Small intestine (tissue), 7 donors: Measurements from ENCODE around the gene FDX1. TPM values are rescaled to one million over a fixed set of nuclear protein-coding genes. Genes with fewer than 3 reads are reported as not detected.

Experiments used
- DNase-seq, 2 donors: peaks; one replicate each; pipeline versions ENCODE4 v3.0.0 to v3.0.0-alpha.2; 2013
- FAIRE-seq: peaks from 2 replicates; lab custom pipeline; 2012; peaks lifted over from hg19 to GRCh38; lab: Jason Lieb, UNC
- H3K27ac ChIP-seq, 3 donors: one replicate each; pipeline ENCODE4 v1.5.1; 2013; ENCODE audit warnings: low read length in 2 of 3, mild to moderate bottlenecking in 2 of 3, control low read depth in 1 of 3, inconsistent platforms in 1 of 3, low read depth in 1 of 3, moderate library complexity in 1 of 3
- H3K27me3 ChIP-seq, 3 donors: one replicate each; pipeline ENCODE4 v1.6.1; 2013; ENCODE audit warnings: low read length in 3 of 3, inconsistent platforms in 1 of 3; ENCODE audit not compliant: control insufficient read depth in 3 of 3, insufficient read depth in 3 of 3
- H3K36me3 ChIP-seq, 3 donors: one replicate each; pipeline ENCODE4 v1.6.1; 2013; ENCODE audit warnings: low read length in 3 of 3, inconsistent platforms in 1 of 3, low read depth in 1 of 3, mild to moderate bottlenecking in 1 of 3, moderate library complexity in 1 of 3; ENCODE audit not compliant: control insufficient read depth in 3 of 3, insufficient read depth in 2 of 3
- H3K4me1 ChIP-seq, 3 donors: one replicate each; pipeline ENCODE4 v1.6.1; 2013; ENCODE audit warnings: low read length in 2 of 3, inconsistent platforms in 1 of 3, low read depth in 1 of 3, mild to moderate bottlenecking in 1 of 3, moderate library complexity in 1 of 3; ENCODE audit not compliant: control insufficient read depth in 3 of 3, insufficient read depth in 2 of 3
- H3K4me3 ChIP-seq, 3 donors: one replicate each; pipeline ENCODE4 v1.5.1; 2013; ENCODE audit warnings: low read length in 3 of 3, control low read depth in 1 of 3, inconsistent platforms in 1 of 3, low read depth in 1 of 3, mild to moderate bottlenecking in 1 of 3, moderate library complexity in 1 of 3
- H3K9me3 ChIP-seq, 2 donors: one replicate each; pipeline ENCODE4 v1.6.1; 2013; ENCODE audit warnings: low read depth in 1 of 2, low read length in 1 of 2; ENCODE audit not compliant: control insufficient read depth in 2 of 2, insufficient read depth in 1 of 2
- WGBS, 3 donors: extraction: QIAGEN DNeasy Blood & Tissue Kit; methylation state at CpG; one replicate each; pipeline ENCODE4 v1.1.7; 2013; 5-methylcytosine and 5-hydroxymethylcytosine counted together
- polyA plus RNA-seq, 4 donors: library from polyadenylated mRNA; stranded (reverse) in 3 of 4; unstranded in 1 of 4; fragments of 200-250 nt in 3 of 4; fragments of 120-200 nt in 1 of 4; gene quantifications; one replicate each; pipeline versions ENCODE4 v1.2.1 to v1.2.3, GENCODE V29; 2013
- donor health status: healthy with polysubstance abuse.
- donor health status: control.
- donor health status: control.
- donor health status: Bipolar disorder and iron deficiency.
- donor health status: healthy.

Gene FDX1
- polyA plus RNA-seq, 4 donors: 20.4 to 47.0 (median 33.2) TPM

DNA sequence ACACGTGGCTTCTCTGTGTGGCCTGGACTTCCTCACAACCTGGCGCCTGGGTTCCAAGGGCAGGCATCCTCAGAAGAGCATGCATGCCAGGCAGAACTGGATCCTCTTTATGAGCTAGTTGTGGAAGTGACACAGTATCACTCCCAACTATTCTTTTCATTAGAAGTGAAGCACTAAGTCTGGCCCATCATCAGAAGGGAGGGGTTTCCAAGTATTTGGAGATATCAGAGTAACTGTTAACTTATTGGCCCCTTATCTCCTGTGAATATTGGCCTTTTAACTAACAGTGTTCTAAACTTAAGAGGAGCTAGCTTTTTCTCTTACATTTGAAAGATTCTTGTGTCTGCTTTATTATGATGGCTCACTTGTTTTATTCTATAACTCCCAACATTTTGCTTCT, 35.5 kb downstream of the FDX1 start:
- FAIRE-seq: no peak
- 88 to 100% (median 96%) methylated on average over 2 of the region's 2 CpGs for WGBS, 3 donors

DNA sequence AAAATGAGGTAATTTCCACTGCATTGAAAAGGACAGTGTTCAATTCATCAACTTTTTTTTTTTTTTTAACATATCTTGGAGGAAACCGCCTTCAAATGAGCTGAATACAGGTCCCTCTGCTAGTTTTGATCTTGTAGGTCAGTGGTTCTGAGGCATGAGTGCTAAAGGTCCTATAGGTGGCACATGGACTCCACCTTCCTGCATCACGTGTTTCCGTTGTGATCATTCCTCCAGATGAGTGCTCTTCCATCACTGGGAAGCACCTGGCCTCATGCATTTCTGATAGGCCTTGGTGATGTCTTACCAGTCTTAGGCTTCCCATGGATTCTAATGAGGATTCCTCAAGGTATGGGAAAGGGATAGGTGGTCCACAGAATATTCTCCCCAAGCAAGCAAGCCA, 37.8 kb downstream of the FDX1 start:
- no peaks in the 10 kb centered on the region for H3K4me1 ChIP-seq

More for the DNA sequence above, 35.5 kb downstream of the FDX1 start:
- H3K4me1 ChIP-seq: no peaks in the 10 kb centered on the region
- DNase-seq: no peak
- H3K27ac ChIP-seq: no peak overlapping the region
- H3K36me3 ChIP-seq: peaks cover under 1 to 19% (median 8%) of the 10 kb centered on the region in 3 donors
- H3K27me3 ChIP-seq: no peaks in the 10 kb centered on the region
- H3K4me3 ChIP-seq: no peak overlapping the region
- no peaks in the 10 kb centered on the region for H3K9me3 ChIP-seq

DNA sequence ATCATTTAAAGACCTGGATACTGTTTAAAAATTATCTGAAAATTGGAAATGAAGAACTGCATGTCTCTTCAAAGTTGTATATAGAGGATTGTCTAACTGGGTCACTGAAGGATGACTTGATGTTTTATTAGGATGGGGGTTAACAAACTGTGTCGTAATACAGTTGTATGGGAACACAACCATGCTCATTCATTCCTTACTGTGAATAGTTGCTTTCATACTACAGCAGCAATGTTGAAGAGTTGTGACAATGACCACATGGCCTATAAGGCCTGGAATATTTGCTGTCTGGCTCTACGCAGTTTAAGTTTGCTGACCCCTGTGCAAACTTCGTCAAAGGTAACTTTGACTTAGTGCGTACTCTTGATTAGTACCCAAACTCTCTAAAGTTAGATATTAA, 38.4 kb downstream of the FDX1 start:
- no peaks in the 10 kb centered on the region for H3K9me3 ChIP-seq
- FAIRE-seq: no peak

More for the DNA sequence above, 37.8 kb downstream of the FDX1 start:
- FAIRE-seq: no peak
- 94 to 97% (median 94%) methylated on average over 3 of the region's 3 CpGs for WGBS, 3 donors
- Histone ChIP-seq H3K9me3 (no peaks in the 10 kb centered on the region), H3K36me3 (peaks cover 0 to 12% (median 7%) of the 10 kb centered on the region in 3 donors), H3K27ac (no peak overlapping the region), H3K27me3 (no peaks in the 10 kb centered on the region), H3K4me3 (no peak overlapping the region)
- no peak for DNase-seq

DNA sequence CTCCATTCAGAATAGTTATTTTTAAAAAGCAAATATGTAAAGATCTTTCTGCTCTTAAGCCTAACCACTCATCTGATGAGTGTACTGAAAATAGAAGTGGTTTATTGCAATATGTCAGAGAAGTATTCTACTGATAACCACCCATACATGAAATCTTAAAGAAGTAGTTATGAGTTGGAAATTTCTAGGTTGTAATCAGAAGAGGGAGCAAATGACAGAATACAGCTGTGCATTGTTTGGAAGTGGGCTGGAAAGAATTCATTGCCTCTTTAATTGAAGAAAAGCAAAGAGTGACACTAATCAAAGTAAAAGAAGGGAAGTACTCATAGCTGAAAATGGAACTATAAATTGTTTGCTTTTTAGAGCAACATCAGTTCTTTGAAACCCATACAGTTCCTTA, 39.4 kb downstream of the FDX1 start:
- H3K27me3 ChIP-seq: no peaks in the 10 kb centered on the region
- FAIRE-seq: no peak
- no peak overlapping the region for H3K27ac ChIP-seq
- H3K4me1 ChIP-seq: no peaks in the 10 kb centered on the region
- peaks cover 0 to 7% (median 5%) of the 10 kb centered on the region in 3 donors for H3K36me3 ChIP-seq
- no peak overlapping the region for H3K4me3 ChIP-seq
- no peak for DNase-seq
- no peaks in the 10 kb centered on the region for H3K9me3 ChIP-seq

More for the DNA sequence above, 38.4 kb downstream of the FDX1 start:
- Histone ChIP-seq H3K4me1 (no peaks in the 10 kb centered on the region), H3K27me3 (no peaks in the 10 kb centered on the region), H3K4me3 (no peak overlapping the region), H3K27ac (no peak overlapping the region), H3K36me3 (peaks cover 0 to 11% (median 7%) of the 10 kb centered on the region in 3 donors)
- no peak for DNase-seq
- WGBS, 3 donors: 95 to 99% (median 97%) methylated on average over 4 of the region's 4 CpGs

DNA sequence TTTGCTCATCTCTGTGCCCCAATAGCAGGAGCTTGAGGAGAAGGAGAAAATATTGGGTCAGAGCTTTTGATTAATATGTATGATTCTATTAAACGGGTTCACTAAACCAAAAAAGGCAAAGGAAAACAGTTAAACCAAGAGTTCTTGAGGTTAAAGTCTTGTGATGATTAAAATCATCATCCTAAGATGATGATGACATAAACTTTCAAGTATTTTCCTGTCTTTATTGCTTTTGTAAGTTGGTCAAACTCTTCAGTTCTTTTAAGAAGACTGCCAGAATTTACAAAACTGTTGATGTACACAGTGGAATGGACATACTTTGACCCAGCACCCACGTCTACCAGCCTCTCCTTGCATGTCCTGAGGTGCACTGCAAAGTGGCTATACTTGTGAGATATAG, 41.0 kb downstream of the FDX1 start:
- Histone ChIP-seq H3K36me3 (peaks cover 0 to 5% (median 0%) of the 10 kb centered on the region in 3 donors), H3K4me3 (no peak overlapping the region), H3K4me1 (no peaks in the 10 kb centered on the region), H3K27ac (no peak overlapping the region), H3K27me3 (no peaks in the 10 kb centered on the region), H3K9me3 (no peaks in the 10 kb centered on the region)
- DNase-seq (no peak), FAIRE-seq (no peak)
- 74 to 81% (median 78%) methylated on average over 2 of the region's 2 CpGs for WGBS, 3 donors

DNA sequence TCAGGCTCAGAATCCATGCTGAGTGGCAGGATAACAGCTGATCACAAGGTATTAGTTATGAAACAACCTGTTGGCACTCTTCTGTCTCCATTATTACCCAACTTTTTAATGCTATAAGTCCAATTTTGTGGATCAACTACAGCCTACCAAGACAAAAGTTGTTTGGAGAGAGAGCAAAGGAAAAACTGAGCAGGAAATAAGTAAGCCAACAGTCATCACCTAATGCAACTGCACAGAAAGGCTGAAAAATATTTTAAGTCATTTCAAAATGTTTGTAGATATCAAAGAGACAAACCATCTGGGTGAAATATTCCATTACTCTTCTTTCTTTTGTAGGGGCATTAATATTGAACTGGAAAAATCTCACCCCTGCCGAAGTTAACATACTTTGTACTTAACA, 41.6 kb downstream of the FDX1 start:
- DNase-seq: no peak
- Histone ChIP-seq H3K27me3 (no peaks in the 10 kb centered on the region), H3K4me1 (no peaks in the 10 kb centered on the region), H3K4me3 (no peak overlapping the region), H3K9me3 (no peaks in the 10 kb centered on the region), H3K27ac (no peak overlapping the region), H3K36me3 (peaks cover 0 to 4% (median 0%) of the 10 kb centered on the region in 3 donors)
- no peak for FAIRE-seq
- 87 to 91% (median 90%) methylated on average over 1 of the region's 1 CpG for WGBS, 3 donors

DNA sequence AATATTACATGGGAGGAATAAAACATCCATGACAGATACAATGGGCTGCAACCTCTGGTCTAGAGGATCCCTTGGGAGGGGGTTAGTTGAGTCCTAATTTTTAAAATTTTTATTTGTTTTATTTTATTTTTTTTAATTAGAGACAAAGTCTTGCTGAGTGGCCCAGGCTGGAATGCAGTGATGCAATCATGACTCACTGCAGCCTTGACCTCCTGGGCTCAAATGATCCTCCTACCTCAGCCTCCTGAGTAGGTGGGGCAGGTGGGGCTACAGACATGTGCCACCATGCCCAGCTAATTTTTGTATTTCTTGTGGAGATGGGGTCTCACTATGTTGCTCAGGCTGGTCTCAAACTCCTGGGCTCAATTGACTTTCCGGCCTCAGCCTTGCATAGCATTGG, 43.1 kb downstream of the FDX1 start:
- Histone ChIP-seq H3K4me3 (no peak overlapping the region), H3K36me3 (peaks cover 0 to 4% (median 0%) of the 10 kb centered on the region in 3 donors), H3K27me3 (no peaks in the 10 kb centered on the region), H3K9me3 (no peaks in the 10 kb centered on the region), H3K4me1 (no peaks in the 10 kb centered on the region), H3K27ac (no peak overlapping the region)
- WGBS, 3 donors: 96 to 100% (median 99%) methylated on average over 1 of the region's 1 CpG
- DNase-seq (no peak), FAIRE-seq (no peak)

DNA sequence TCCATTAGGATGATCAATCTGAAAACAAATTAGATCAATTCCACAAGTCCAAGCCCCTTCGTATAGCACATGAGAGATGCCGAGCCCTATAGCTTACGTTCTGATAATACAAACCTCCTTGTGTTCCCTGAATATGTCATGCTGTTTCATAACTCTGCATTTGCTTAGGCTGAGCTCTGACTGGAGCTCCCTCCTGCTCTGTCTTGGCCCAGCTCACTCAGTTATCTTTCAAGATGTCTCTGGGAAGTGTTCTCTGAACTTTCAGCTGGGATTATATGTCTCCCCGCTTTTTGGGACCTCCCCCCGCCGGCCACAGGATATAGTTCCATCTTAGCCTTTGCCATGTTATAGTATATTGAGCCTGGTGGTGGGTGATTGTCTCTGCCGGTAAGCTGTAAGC, 44.0 kb downstream of the FDX1 start:
- Histone ChIP-seq H3K9me3 (no peaks in the 10 kb centered on the region), H3K36me3 (peaks cover 0 to 4% (median 0%) of the 10 kb centered on the region in 3 donors), H3K27me3 (no peaks in the 10 kb centered on the region), H3K4me1 (no peaks in the 10 kb centered on the region), H3K27ac (no peak overlapping the region), H3K4me3 (no peak overlapping the region)
- DNase-seq: no peak
- FAIRE-seq: no peak
- WGBS, 3 donors: 86 to 94% (median 93%) methylated on average over 7 of the region's 7 CpGs

DNA sequence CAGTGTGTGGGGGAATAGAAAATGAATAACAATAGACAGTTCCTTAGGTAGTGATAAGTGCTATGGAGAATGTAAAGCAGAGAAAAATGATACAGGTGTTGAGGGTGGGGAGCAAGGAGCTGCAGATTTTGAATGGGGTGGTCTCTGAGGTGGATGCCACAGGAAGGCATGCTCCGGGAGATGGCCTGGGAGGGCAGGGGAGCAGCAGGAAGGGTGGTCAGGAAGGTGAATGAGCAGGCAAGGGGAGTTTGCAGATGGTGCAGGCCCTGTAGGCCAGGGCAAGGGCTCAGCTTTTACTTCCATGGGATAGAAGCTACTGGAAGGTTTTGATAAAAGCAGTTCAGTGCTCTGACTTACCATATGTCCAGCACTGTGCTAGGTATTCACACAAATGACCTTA, 44.8 kb downstream of the FDX1 start:
- 90 to 94% (median 91%) methylated on average over 1 of the region's 1 CpG for WGBS, 3 donors
- H3K4me3 ChIP-seq: no peak overlapping the region
- no peak overlapping the region for H3K27ac ChIP-seq
- FAIRE-seq (no peak), DNase-seq (no peak)
- H3K4me1 ChIP-seq: no peaks in the 10 kb centered on the region
- H3K9me3 ChIP-seq: no peaks in the 10 kb centered on the region
- H3K36me3 ChIP-seq: peaks cover 0 to 4% (median 0%) of the 10 kb centered on the region in 3 donors
- no peaks in the 10 kb centered on the region for H3K27me3 ChIP-seq
